H9 (cell line): Measurements from ENCODE around the gene TMEM51. TPM values are rescaled to one million over a fixed set of nuclear protein-coding genes. Genes with fewer than 3 reads are reported as not detected.

Experiments
- DNase-seq: peaks from one replicate; pipeline ENCODE4 v3.0.0-alpha.2; 2017
- H2AFZ ChIP-seq: one replicate; pipeline ENCODE4 v1.6.1; 2013; ENCODE audit warnings: mild to moderate bottlenecking, low read length, control low read depth, moderate library complexity
- H2AK5ac ChIP-seq: 2 replicates; pipeline ENCODE4 v1.6.1; 2013; ENCODE audit warnings: low read length, control low read depth, mixed read lengths; ENCODE audit not compliant: insufficient read length
- H2BK120ac ChIP-seq: one replicate; pipeline ENCODE4 v1.6.1; 2013; ENCODE audit warnings: low read depth, mild to moderate bottlenecking, low read length, control low read depth, inconsistent platforms; ENCODE audit not compliant: poor library complexity, severe bottlenecking
- H2BK12ac ChIP-seq: 2 replicates; pipeline ENCODE4 v1.6.1; 2013; ENCODE audit warnings: low read length, control low read depth, mixed read lengths, low read depth; ENCODE audit not compliant: insufficient read length
- H2BK15ac ChIP-seq: 2 replicates; pipeline ENCODE4 v1.6.1; 2013; ENCODE audit warnings: low read depth, low read length, control low read depth
- H2BK20ac ChIP-seq: one replicate; pipeline ENCODE4 v1.6.1; 2013; ENCODE audit warnings: low read depth, mild to moderate bottlenecking, low read length, control low read depth, inconsistent platforms; ENCODE audit not compliant: poor library complexity, severe bottlenecking
- H2BK5ac ChIP-seq: 2 replicates; pipeline ENCODE4 v1.6.1; 2013; ENCODE audit warnings: low read length, control low read depth, mixed read lengths; ENCODE audit not compliant: insufficient read length
- H3K14ac ChIP-seq: 2 replicates; pipeline ENCODE4 v1.6.1; 2013; ENCODE audit warnings: low read length, control low read depth; ENCODE audit not compliant: insufficient read depth
- H3K18ac ChIP-seq: 2 replicates; pipeline ENCODE4 v1.6.1; 2013; ENCODE audit warnings: low read depth, mild to moderate bottlenecking, mixed read lengths, low read length, control low read depth; ENCODE audit not compliant: insufficient read length
- H3K23ac ChIP-seq: 2 replicates; pipeline ENCODE4 v1.6.1; 2013; ENCODE audit warnings: low read length, control low read depth, mixed read lengths, low read depth; ENCODE audit not compliant: insufficient read length
- H3K23me2 ChIP-seq: 2 replicates; pipeline ENCODE4 v1.6.1; 2013; ENCODE audit warnings: low read depth, mild to moderate bottlenecking, mixed read lengths, low read length, control low read depth; ENCODE audit not compliant: insufficient read length, poor library complexity, severe bottlenecking
- H3K27ac ChIP-seq: 2 replicates; pipeline ENCODE4 v1.5.1; 2013; ENCODE audit warnings: low read length, control low read depth, mixed read lengths, low read depth; ENCODE audit not compliant: insufficient read length
- H3K27me3 ChIP-seq: 2 replicates; pipeline ENCODE4 v1.6.1; 2013; ENCODE audit warnings: low read length, control low read depth, inconsistent platforms; ENCODE audit not compliant: insufficient read depth
- H3K4ac ChIP-seq: 2 replicates; pipeline ENCODE4 v1.6.1; 2013; ENCODE audit warnings: low read depth, mild to moderate bottlenecking, control low read depth, inconsistent platforms, low read length, moderate library complexity
- H3K4me1 ChIP-seq: 2 replicates; pipeline ENCODE4 v1.6.1; 2013; ENCODE audit warnings: low read length, control low read depth, inconsistent platforms; ENCODE audit not compliant: insufficient read depth
- H3K4me2 ChIP-seq: 2 replicates; pipeline ENCODE4 v1.6.1; 2013; ENCODE audit warnings: low read length, control low read depth, mixed read lengths; ENCODE audit not compliant: insufficient read length, insufficient read depth
- H3K56ac ChIP-seq: 2 replicates; pipeline ENCODE4 v1.6.1; 2013; ENCODE audit warnings: low read depth, mild to moderate bottlenecking, mixed read lengths, low read length, control low read depth; ENCODE audit not compliant: insufficient read length
- H3K79me1 ChIP-seq: 2 replicates; pipeline ENCODE4 v1.6.1; 2013; ENCODE audit warnings: low read depth, mild to moderate bottlenecking, moderate library complexity, low read length, control low read depth, inconsistent platforms; ENCODE audit not compliant: insufficient read depth, poor library complexity, severe bottlenecking
- H3K79me2 ChIP-seq: 2 replicates; pipeline ENCODE4 v1.6.1; 2013; ENCODE audit warnings: low read length, control low read depth, inconsistent platforms; ENCODE audit not compliant: insufficient read depth
- H3K9ac ChIP-seq: 2 replicates; pipeline ENCODE4 v1.6.1; 2013; ENCODE audit warnings: low read length, control low read depth, mixed read lengths; ENCODE audit not compliant: insufficient read length; ENCODE audit errors: extremely low read depth
- H3K9me3 ChIP-seq: one replicate; pipeline ENCODE4 v1.6.1; 2013; ENCODE audit warnings: low read depth, low read length, inconsistent platforms; ENCODE audit not compliant: control insufficient read depth
- H3T11ph ChIP-seq: one replicate; pipeline ENCODE4 v1.6.1; 2013; ENCODE audit warnings: mild to moderate bottlenecking, low read length, control low read depth, inconsistent platforms
- H4K20me1 ChIP-seq: one replicate; pipeline ENCODE4 v1.6.1; 2013; ENCODE audit not compliant: control insufficient read depth, insufficient read length, insufficient read depth
- H4K5ac ChIP-seq: 2 replicates; pipeline ENCODE4 v1.6.1; 2013; ENCODE audit warnings: low read depth, mild to moderate bottlenecking, mixed read lengths, low read length, control low read depth; ENCODE audit not compliant: insufficient read length
- H4K8ac ChIP-seq: replicated peaks from 2 replicates; pipeline ENCODE4 v1.6.1; 2013; ENCODE audit warnings: low read length, control low read depth, mixed read lengths, low read depth; ENCODE audit not compliant: insufficient read length
- H4K91ac ChIP-seq: 2 replicates; pipeline ENCODE4 v1.6.1; 2013; ENCODE audit warnings: low read depth, mild to moderate bottlenecking, moderate library complexity, mixed read lengths, low read length, control low read depth; ENCODE audit not compliant: insufficient read length
- H3K27ac Mint-ChIP-seq, 3 experiments: 2 replicates in 2 of 3; 3 replicates in 1 of 3; pipeline ENCODE4 v1.8.0; 2020 to 2021; ENCODE audit warnings: mixed read lengths in 3 of 3, mild to moderate bottlenecking in 1 of 3, moderate library complexity in 1 of 3
- H3K27me3 Mint-ChIP-seq: 2 replicates; pipeline ENCODE4 v1.8.0; 2021; ENCODE audit warnings: low read depth, mild to moderate bottlenecking, moderate library complexity, mixed read lengths
- H3K36me3 Mint-ChIP-seq, 3 experiments: 2 replicates in 2 of 3; 3 replicates in 1 of 3; pipeline ENCODE4 v1.8.0; 2020 to 2021; ENCODE audit warnings: low read depth in 3 of 3, mixed read lengths in 3 of 3; ENCODE audit not compliant: insufficient read depth in 1 of 3
- H3K4me1 Mint-ChIP-seq, 2 experiments: 2 replicates each; pipeline ENCODE4 v1.8.0; 2020; ENCODE audit warnings: mixed read lengths in 2 of 2
- H3K4me3 Mint-ChIP-seq, 2 experiments: 2 replicates in 1 of 2; 3 replicates in 1 of 2; pipeline ENCODE4 v1.8.0; 2020 to 2021; ENCODE audit warnings: mild to moderate bottlenecking in 2 of 2, mixed read lengths in 2 of 2, moderate library complexity in 1 of 2
- H3K9me3 Mint-ChIP-seq, 2 experiments: 2 replicates in 1 of 2; 3 replicates in 1 of 2; pipeline ENCODE4 v1.8.0; 2020; ENCODE audit warnings: mild to moderate bottlenecking in 2 of 2, mixed read lengths in 2 of 2, moderate library complexity in 1 of 2
- WGBS: extraction: QIAGEN DNeasy Blood & Tissue Kit; methylation state at CpG from one replicate; pipeline ENCODE4 v1.1.7; 2013; ENCODE audit warnings: missing lambda C conversion rate, low lambda C conversion rate, mixed read lengths; ENCODE audit not compliant: insufficient read length; ENCODE audit errors: extremely low coverage; 5-methylcytosine and 5-hydroxymethylcytosine counted together
- total RNA-seq: library from RNA; stranded (reverse); gene quantifications from 2 replicates; pipeline ENCODE4 v1.2.1, GENCODE V29; 2021
- TF ChIP-seq, protein P1 (sequence below): fragments of 200-600 bp; sonication (generic); conservative IDR thresholded peaks from 3 replicates; pipeline ENCODE4 v1.8.0; 2021; ENCODE audit warnings: antibody characterized with exemption, mild to moderate bottlenecking

TMEM51 gene
- total RNA-seq, 1 experiment from 2014 or later, result 4.6 TPM

DNA sequence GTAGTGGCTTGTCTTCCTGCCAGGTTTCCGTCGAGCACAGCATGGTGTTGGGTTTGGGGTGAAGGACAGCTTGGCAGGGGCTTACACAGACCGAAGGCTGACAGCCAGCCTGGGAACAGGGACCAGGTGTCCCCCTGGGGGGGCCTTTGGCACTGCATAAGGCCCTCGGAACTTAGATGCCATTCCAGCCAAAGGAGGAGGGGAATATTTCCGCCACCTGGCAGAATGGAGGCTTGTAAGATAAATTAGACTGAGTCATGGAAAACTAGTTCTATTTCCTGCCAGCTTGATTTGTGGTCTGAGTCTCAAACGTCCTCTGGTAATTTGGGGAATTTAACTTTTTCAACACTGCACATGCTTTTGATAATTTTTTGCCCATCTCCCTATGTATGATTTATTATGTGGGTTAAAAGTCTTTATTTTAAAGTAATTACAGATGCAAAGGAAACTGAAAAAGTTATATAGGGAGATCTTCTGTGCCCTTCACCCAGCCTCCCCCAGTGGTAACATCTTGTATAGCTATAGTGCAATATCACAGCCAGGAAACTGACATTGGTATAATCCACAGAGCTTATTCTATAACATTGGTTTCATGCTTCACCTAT, 11.5 kb upstream of the TMEM51 start:
- H2BK15ac ChIP-seq, result no peak overlapping the region
- H3K4me1 ChIP-seq, result no peaks in the 10 kb centered on the region; the same call in 1 of the 2 replicates
- no peak overlapping the region for H3K14ac ChIP-seq
- no peak overlapping the region for H4K8ac ChIP-seq
- H3K27ac ChIP-seq, result no peak overlapping the region
- H3K4ac ChIP-seq, result no peak overlapping the region
- no peak overlapping the region for H2BK5ac ChIP-seq
- H2AK5ac ChIP-seq, result no peak overlapping the region
- H3K18ac ChIP-seq, result no peak overlapping the region
- H3K4me3 Mint-ChIP-seq, result no peak overlapping the region
- no peak overlapping the region for H2BK20ac ChIP-seq
- H3K56ac ChIP-seq, result no peak overlapping the region
- no peak overlapping the region for H2BK120ac ChIP-seq
- no peaks in the 10 kb centered on the region for H3K27me3 ChIP-seq
- no peak overlapping the region for H2BK12ac ChIP-seq
- H3K79me1 ChIP-seq, result no peaks in the 10 kb centered on the region
- peaks cover 50% of the 10 kb centered on the region for H3K27me3 Mint-ChIP-seq
- H3K4me1 Mint-ChIP-seq, result peaks cover 5 to 12% of the 10 kb centered on the region in 2 experiments
- no CpG with 5 or more reads among the region's 6 CpGs for WGBS
- H3T11ph ChIP-seq, result no peak overlapping the region
- TF ChIP-seq, protein P1, sequence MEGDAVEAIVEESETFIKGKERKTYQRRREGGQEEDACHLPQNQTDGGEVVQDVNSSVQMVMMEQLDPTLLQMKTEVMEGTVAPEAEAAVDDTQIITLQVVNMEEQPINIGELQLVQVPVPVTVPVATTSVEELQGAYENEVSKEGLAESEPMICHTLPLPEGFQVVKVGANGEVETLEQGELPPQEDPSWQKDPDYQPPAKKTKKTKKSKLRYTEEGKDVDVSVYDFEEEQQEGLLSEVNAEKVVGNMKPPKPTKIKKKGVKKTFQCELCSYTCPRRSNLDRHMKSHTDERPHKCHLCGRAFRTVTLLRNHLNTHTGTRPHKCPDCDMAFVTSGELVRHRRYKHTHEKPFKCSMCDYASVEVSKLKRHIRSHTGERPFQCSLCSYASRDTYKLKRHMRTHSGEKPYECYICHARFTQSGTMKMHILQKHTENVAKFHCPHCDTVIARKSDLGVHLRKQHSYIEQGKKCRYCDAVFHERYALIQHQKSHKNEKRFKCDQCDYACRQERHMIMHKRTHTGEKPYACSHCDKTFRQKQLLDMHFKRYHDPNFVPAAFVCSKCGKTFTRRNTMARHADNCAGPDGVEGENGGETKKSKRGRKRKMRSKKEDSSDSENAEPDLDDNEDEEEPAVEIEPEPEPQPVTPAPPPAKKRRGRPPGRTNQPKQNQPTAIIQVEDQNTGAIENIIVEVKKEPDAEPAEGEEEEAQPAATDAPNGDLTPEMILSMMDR, result no peak
- no peaks in the 10 kb centered on the region for H3K9me3 ChIP-seq
- H4K5ac ChIP-seq, result no peak overlapping the region
- H3K4me2 ChIP-seq, result no peak overlapping the region
- H3K79me2 ChIP-seq, result no peaks in the 10 kb centered on the region
- no peaks in the 10 kb centered on the region for H4K20me1 ChIP-seq
- H3K9me3 Mint-ChIP-seq, result no peaks in the 10 kb centered on the region
- H3K36me3 Mint-ChIP-seq, result no peaks in the 10 kb centered on the region; a peak in 1 of 7 replicates
- H2AFZ ChIP-seq, result no peak overlapping the region
- H3K27ac Mint-ChIP-seq, result no peak overlapping the region; a peak in 1 of 7 replicates
- no peaks in the 10 kb centered on the region for H3K23me2 ChIP-seq
- no peak overlapping the region for H4K91ac ChIP-seq
- no peak overlapping the region for H3K23ac ChIP-seq
- DNase-seq, result no peak
- no peak overlapping the region for H3K9ac ChIP-seq
